ENCODE data around the gene LBR.

Gene LBR

GRCh38 chr1:225431081-225431863 lies 3.4 kb upstream of the LBR start:
- POLR2A ChIA-PET: no interaction called here

GRCh38 chr1:225430301-225430700 lies 2.5 kb upstream of the LBR start:
- POLR2A ChIA-PET: interaction anchor here (0.7 kb wide), 1 partner anchor 16 kb away, joined by 5 read pairs; no protein-coding TSS in a partner anchor
- Histone ChIP-seq H3K36me3 (ENCODE audit: control insufficient read depth in 2 of 2, insufficient read depth in 1 of 2, low read length in 2 of 2) (no peaks in the 10 kb centered on the region), H3K27ac (ENCODE audit: extremely low read depth, low read depth, low read length) (no peak overlapping the region), H3K9me3 (ENCODE audit: control insufficient read depth, insufficient read depth, low read depth, low read length) (no peaks in the 10 kb centered on the region), H3K4me1 (ENCODE audit: control insufficient read depth, insufficient read depth, low read length) (peaks cover 5% of the 10 kb centered on the region), H3K4me3 (ENCODE audit: low read depth, low read length) (no peak overlapping the region)
- CTCF ChIA-PET: interaction anchor here (0.7 to 1.8 kb wide), 2 partner anchors 10 to 493 kb away, joined by 3 to 6 read pairs; partner anchors contain the start of gene PYCR2
- no peak for TF ChIP-seq TCF7L2 (IDR thresholded peaks at IDR 0.05; ENCODE audit: borderline replicate concordance, low read depth, low read length)
- TF ChIP-seq ZNF624 (tag by site-specific recombination; IDR thresholded peaks at IDR 0.05): no peak
- TF ChIP-seq ZNF266 (tag by site-specific recombination; IDR thresholded peaks at IDR 0.05; ENCODE audit: low read depth): no peak
- TF ChIP-seq ZNF394 (tag by site-specific recombination; IDR thresholded peaks at IDR 0.05; ENCODE audit: borderline replicate concordance): no peak
- no peak for TF ChIP-seq ZSCAN30 (tag by site-specific recombination; IDR thresholded peaks at IDR 0.05)
- no peak for TF ChIP-seq ZNF621 (tag by site-specific recombination; IDR thresholded peaks at IDR 0.05)
- no peak for TF ChIP-seq ZNF335 (tag by site-specific recombination; conservative IDR thresholded peaks at IDR 0.05)
- no peak for TF ChIP-seq ZNF398 (tag by site-specific recombination; IDR thresholded peaks at IDR 0.05)
- no peak for TF ChIP-seq ZNF248 (tag by site-specific recombination; IDR thresholded peaks at IDR 0.05)
- no peak for TF ChIP-seq ZNF404 (tag by site-specific recombination; IDR thresholded peaks at IDR 0.05)
- no peak for TF ChIP-seq MYNN (tag by site-specific recombination; IDR thresholded peaks at IDR 0.05; ENCODE audit: borderline replicate concordance)
- no peak for TF ChIP-seq IKZF3 (tag by site-specific recombination; IDR thresholded peaks at IDR 0.05)
- no peak for TF ChIP-seq ZNF48 (tag by site-specific recombination; IDR thresholded peaks at IDR 0.05)
- no peak for TF ChIP-seq ZBTB8A (tag by site-specific recombination; IDR thresholded peaks at IDR 0.05)
- TF ChIP-seq ZNF596 (tag by site-specific recombination; IDR thresholded peaks at IDR 0.05): no peak
- no peak for TF ChIP-seq ZBTB48 (tag by site-specific recombination; IDR thresholded peaks at IDR 0.05)

More at GRCh38 chr1:225431081-225431863, 3.4 kb upstream of the LBR start:
- Histone ChIP-seq H3K36me3 (ENCODE audit: control insufficient read depth in 2 of 2, insufficient read depth in 1 of 2, low read length in 2 of 2) (no peaks in the 10 kb centered on the region), H3K4me1 (ENCODE audit: control insufficient read depth, insufficient read depth, low read length) (no peaks in the 10 kb centered on the region), H3K9me3 (ENCODE audit: control insufficient read depth, insufficient read depth, low read depth, low read length) (no peaks in the 10 kb centered on the region), H3K4me3 (ENCODE audit: low read depth, low read length) (no peak overlapping the region), H3K27ac (ENCODE audit: extremely low read depth, low read depth, low read length) (no peak overlapping the region)
- TF ChIP-seq ZNF548 (tag by site-specific recombination; IDR thresholded peaks at IDR 0.05) (0 out of 2 replicates have a peak, but pooled peaks have one; percentile 37), TRIM28 (IDR thresholded peaks at IDR 0.05; ENCODE audit: borderline replicate concordance, low read length) (peak; percentile 47; the same call in 1 of the 2 replicates), ZNF610 (tag by site-specific recombination; IDR thresholded peaks at IDR 0.05; ENCODE audit: borderline replicate concordance) (peak; percentile 94), ZNF791 (tag by site-specific recombination; IDR thresholded peaks at IDR 0.05) (no peak), ZNF549 (tag by site-specific recombination; IDR thresholded peaks at IDR 0.05) (peak; percentile 76), ZNF202 (tag by site-specific recombination; IDR thresholded peaks at IDR 0.05; ENCODE audit: borderline replicate concordance) (0 out of 2 replicates have a peak, but pooled peaks have one; percentile 16), ZNF529 (tag by site-specific recombination; IDR thresholded peaks at IDR 0.05; ENCODE audit: insufficient replicate concordance) (peak; percentile 83), ZNF426 (tag by site-specific recombination; IDR thresholded peaks at IDR 0.05) (no peak), ZNF600 (tag by site-specific recombination; IDR thresholded peaks at IDR 0.05) (0 out of 2 replicates have a peak, but pooled peaks have one; percentile 35), ZNF558 (tag by site-specific recombination; IDR thresholded peaks at IDR 0.05) (no peak), ZNF416 (tag by site-specific recombination; IDR thresholded peaks at IDR 0.05) (peak; percentile 78), ZNF626 (tag by site-specific recombination; IDR thresholded peaks at IDR 0.05) (peak; percentile 92), ZBTB8A (tag by site-specific recombination; IDR thresholded peaks at IDR 0.05) (peak; percentile 47), ZNF560 (tag by site-specific recombination; IDR thresholded peaks at IDR 0.05; ENCODE audit: borderline replicate concordance) (0 out of 2 replicates have a peak, but pooled peaks have one; percentile 5)
- CTCF ChIA-PET: interaction anchor here (1.2 to 1.8 kb wide), 2 partner anchors 9 to 113 kb away, joined by 3 to 6 read pairs; no protein-coding TSS in a partner anchor

All from HEK293 (cell line).